HCT116 (cell line): ENCODE measurements around the gene M1AP. TPM values are rescaled to one million over a fixed set of nuclear protein-coding genes. Genes with fewer than 3 reads are reported as not detected.

ENCODE experiments used
- ATAC-seq: fragments of 200-7000 bp; cut with Tn5 transposase; 2 replicates; pipeline ENCODE4 v1.9.1; 2020; ENCODE audit warnings: mild to moderate bottlenecking, moderate library complexity
- BruUV-seq: library from RNA; stranded (reverse); fragments of 400-500 nt; replicated peaks from 2 replicates; lab custom pipeline; 2021; lab: Mats Ljungman, UMichigan
- CTCF ChIA-PET: fragments of 300-600 bp; sonication (Branson Sonifier 250); formaldehyde crosslinking; loops from one replicate; lab custom pipeline; 2021; ENCODE audit warnings: antibody characterized with exemption; lab: Charles Lee
- POLR2A ChIA-PET: fragments of 300-600, 350-600 bp; sonication (Branson Sonifier 250); formaldehyde crosslinking; loops from one replicate; lab custom pipeline; 2021; ENCODE audit warnings: antibody characterized with exemption; lab: Charles Lee
- RAD21 ChIA-PET, 2 experiments: fragments of 300-600 bp; sonication (Branson Sonifier 250); formaldehyde crosslinking; loops; one replicate each; lab custom pipeline; 2023; ENCODE audit warnings: low total read pairs in 2 of 2; ENCODE audit not compliant: uncharacterized antibody in 2 of 2, unreplicated experiment in 2 of 2, low non-redundant PET in 1 of 2; lab: Charles Lee
- DNase-seq: peaks from one replicate; pipeline ENCODE4 v3.0.0-alpha.2; 2010; ENCODE audit warnings: low read depth, low spot score
- H2AFZ ChIP-seq: fragments of 200-600 bp; shearing (Covaris generic), sonication (generic); 2 replicates; pipeline ENCODE4 v1.6.1; 2017; ENCODE audit warnings: low read depth, mixed run types, mixed read lengths, antibody characterized with exemption, low read length; ENCODE audit not compliant: poor library complexity, severe bottlenecking
- H3K27ac ChIP-seq: 2 replicates; pipeline ENCODE4 v1.5.1; 2012; ENCODE audit warnings: low read depth, low read length
- H3K27me3 ChIP-seq: fragments of 200-600 bp; sonication (generic); 2 replicates; pipeline ENCODE4 v1.6.1; 2016; ENCODE audit warnings: mixed run types, low read length, mixed read lengths; ENCODE audit not compliant: insufficient read depth
- H3K36me3 ChIP-seq, 2 experiments: fragments of 200-500 bp in 1 of 2; fragments of 200-600 bp in 1 of 2; sonication (Bioruptor generic) in 1 of 2; sonication (generic) in 1 of 2; 2 replicates each; pipeline versions ENCODE4 v1.5.1 to v1.6.1; 2014 to 2016; ENCODE audit warnings: low read length in 2 of 2, inconsistent platforms in 1 of 2, mixed read lengths in 1 of 2, mixed run types in 1 of 2; ENCODE audit not compliant: insufficient read depth in 2 of 2, control insufficient read depth in 1 of 2
- H3K4me1 ChIP-seq, 2 experiments: fragments of 200-600 bp in 1 of 2; sonication (generic) in 1 of 2; 2 replicates each; pipeline versions ENCODE4 v1.5.1 to v1.6.1; 2012 to 2017; ENCODE audit warnings: low read length in 2 of 2, inconsistent platforms in 1 of 2, mild to moderate bottlenecking in 1 of 2, mixed read lengths in 1 of 2, mixed run types in 1 of 2, moderate library complexity in 1 of 2; ENCODE audit not compliant: insufficient read depth in 2 of 2, control insufficient read depth in 1 of 2
- H3K4me2 ChIP-seq: fragments of 200-600 bp; sonication (generic); 2 replicates; pipeline ENCODE4 v1.6.1; 2017; ENCODE audit warnings: mixed run types, low read length, mixed read lengths
- H3K4me3 ChIP-seq, 2 experiments: fragments of 200-600 bp in 1 of 2; sonication (generic) in 1 of 2; replicated peaks in 1 of 2; 2 replicates each; pipeline ENCODE4 v1.5.1; 2011 to 2016; ENCODE audit warnings: low read length in 2 of 2, control low read depth in 1 of 2, low read depth in 1 of 2, mild to moderate bottlenecking in 1 of 2, mixed read lengths in 1 of 2, mixed run types in 1 of 2
- H3K79me2 ChIP-seq: fragments of 200-600 bp; sonication (generic); 2 replicates; pipeline ENCODE4 v1.6.1; 2017; ENCODE audit warnings: mild to moderate bottlenecking, mixed run types, low read length, moderate library complexity, mixed read lengths; ENCODE audit not compliant: insufficient read depth
- H3K9ac ChIP-seq: fragments of 200-600 bp; sonication (generic); 2 replicates; pipeline ENCODE4 v1.6.1; 2016; ENCODE audit warnings: low read length, mixed read lengths
- H3K9me2 ChIP-seq: fragments of 200-600 bp; sonication (generic), shearing (Covaris generic); 2 replicates; pipeline ENCODE4 v1.6.1; 2017; ENCODE audit warnings: mixed run types, mild to moderate bottlenecking, moderate library complexity; ENCODE audit not compliant: insufficient read depth
- H3K9me3 ChIP-seq, 2 experiments: fragments of 200-500 bp in 1 of 2; fragments of 200-600 bp in 1 of 2; sonication (Bioruptor generic) in 1 of 2; sonication (generic) in 1 of 2; 2 replicates each; pipeline ENCODE4 v1.6.1; 2014 to 2017; ENCODE audit warnings: low read length in 2 of 2, mixed read lengths in 2 of 2, inconsistent platforms in 1 of 2, low read depth in 1 of 2, mild to moderate bottlenecking in 1 of 2, mixed run types in 1 of 2, moderate library complexity in 1 of 2; ENCODE audit not compliant: control insufficient read depth in 1 of 2, insufficient read depth in 1 of 2
- H4K20me1 ChIP-seq: fragments of 200-600 bp; sonication (generic), shearing (Covaris generic); 2 replicates; pipeline ENCODE4 v1.6.1; 2017; ENCODE audit warnings: mixed run types, mild to moderate bottlenecking, moderate library complexity; ENCODE audit not compliant: insufficient read depth
- ATF3 ChIP-seq: IDR thresholded peaks from 2 replicates; pipeline ENCODE4 v1.6.1; 2012
- CBX3 ChIP-seq: IDR thresholded peaks from 2 replicates; pipeline ENCODE4 v1.6.1; 2012; ENCODE audit warnings: low read depth
- POLR2A ChIP-seq: IDR thresholded peaks from 2 replicates; pipeline ENCODE4 v1.7.0; 2011; ENCODE audit warnings: borderline replicate concordance; ENCODE audit not compliant: insufficient read depth, insufficient read length; ENCODE audit errors: extremely low read depth
- RAD21 ChIP-seq: IDR thresholded peaks from 2 replicates; pipeline ENCODE4 v1.6.1; 2012; ENCODE audit warnings: low read depth, mild to moderate bottlenecking
- REST ChIP-seq: IDR thresholded peaks from 2 replicates; pipeline ENCODE4 v1.6.1; 2012; ENCODE audit warnings: low read depth
- SIN3A ChIP-seq: IDR thresholded peaks from 2 replicates; pipeline ENCODE4 v1.6.1; 2012; ENCODE audit warnings: low read depth
- YY1 ChIP-seq: IDR thresholded peaks from 2 replicates; pipeline ENCODE4 v1.6.1; 2011; ENCODE audit warnings: low read length, low read depth, moderate library complexity, mild to moderate bottlenecking; ENCODE audit not compliant: insufficient replicate concordance; ENCODE audit errors: extremely low read depth
- ZFX ChIP-seq: fragments of 450-650 bp; IDR thresholded peaks from 2 replicates; pipeline ENCODE4 v1.6.1; 2017
- ZNF274 ChIP-seq: fragments of 200-500 bp; sonication (Bioruptor generic); IDR thresholded peaks from 2 replicates; pipeline ENCODE4 v1.6.1; 2014; ENCODE audit warnings: mild to moderate bottlenecking, low read depth, low read length, inconsistent platforms
- intact Hi-C: fragments of 100-400 bp; cut with micrococcal nuclease; formaldehyde crosslinking; loops from 2 replicates; pipeline ENCODE4 v1.10.0; 2022
- total RNA-seq: library from RNA; stranded (reverse); gene quantifications from one replicate; pipeline ENCODE4 v1.2.1, GENCODE V29; 2021; ENCODE audit not compliant: unreplicated experiment

The M1AP gene
- total RNA-seq, 1 experiment from 2014 or later = 28.2 TPM

- peaks cover 22% of the 10 kb centered on the region for H3K79me2 ChIP-seq
- POLR2A ChIA-PET = no interaction called here
- no TSS peak for BruUV-seq
- H3K4me2 ChIP-seq = no peak overlapping the region
- RAD21 ChIA-PET = interaction anchor here in 1 of 2 experiments (1.0 kb wide), 1 partner anchor 39 kb away, joined by 3 read pairs; no protein-coding TSS in a partner anchor
- no peaks in the 10 kb centered on the region for H3K9me2 ChIP-seq
- ATAC-seq (no peak), DNase-seq (no peak)
- H3K4me1 ChIP-seq = peaks cover 6 to 14% of the 10 kb centered on the region in 2 experiments
- no peak overlapping the region for H3K27ac ChIP-seq
- H3K9ac ChIP-seq = no peak overlapping the region
- H3K4me3 ChIP-seq = no peak overlapping the region
- TF ChIP-seq ATF3 = no peak
- no peak for TF ChIP-seq SIN3A
- no peak for TF ChIP-seq ZNF274
- TF ChIP-seq REST = no peak
- TF ChIP-seq CBX3 = no peak
- no peak for TF ChIP-seq ZFX
- no peak for TF ChIP-seq RAD21
- no peak for TF ChIP-seq YY1
- no peak for TF ChIP-seq POLR2A
- CTCF ChIA-PET = no interaction called here
- H2AFZ ChIP-seq = no peak overlapping the region
- H4K20me1 ChIP-seq = no peaks in the 10 kb centered on the region
- no peaks in the 10 kb centered on the region for H3K9me3 ChIP-seq
- intact Hi-C loops = loop anchor here (5.0 kb wide), 1 partner anchor 281 kb away; no protein-coding TSS in a partner anchor
- peaks cover 0 to 1% of the 10 kb centered on the region in 2 experiments; a peak in 1 of 4 replicates for H3K36me3 ChIP-seq
- H3K27me3 ChIP-seq = no peaks in the 10 kb centered on the region
These were observed 114.7 kb downstream of the M1AP start for GRCh38 chr2:74533464-74533863.
